Measurements from ENCODE around the gene FAM162B. TPM values are rescaled to one million over a fixed set of nuclear protein-coding genes. Genes with fewer than 3 reads are reported as not detected.
"Not testable (repeated sequence)": the region's sequence is repeated elsewhere in the genome, so short reads cannot be mapped to it uniquely, and the experiment has no call there.

FAM162B gene
- total RNA-seq, 1 donor from 2014 or later, result 1.7 TPM

DNA sequence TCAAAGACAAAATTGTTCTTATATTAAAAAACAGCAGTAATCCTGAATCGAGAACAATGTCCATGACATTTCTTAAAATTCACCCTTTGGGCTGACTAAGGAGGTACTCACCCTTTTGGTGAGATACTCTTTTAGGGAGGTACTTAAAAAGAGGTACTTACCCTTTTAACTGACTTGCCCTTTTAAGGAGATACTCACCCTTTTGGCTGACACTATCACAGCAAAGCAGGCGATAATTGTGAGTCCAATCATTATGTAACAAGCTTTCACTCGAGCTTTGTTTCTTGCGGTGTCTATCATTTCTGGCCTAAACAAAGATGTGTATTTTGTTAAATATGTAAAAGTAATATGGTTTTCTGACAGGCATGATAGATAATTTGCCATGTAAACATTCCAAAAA lies 3.7 kb downstream of the FAM162B start:
- no peak for DNase-seq (ENCODE audit: low spot score in 2 of 2, unreplicated experiment in 2 of 2)
- no peak overlapping the region for H3K4me3 Mint-ChIP-seq
- TF ChIP-seq, protein P1, sequence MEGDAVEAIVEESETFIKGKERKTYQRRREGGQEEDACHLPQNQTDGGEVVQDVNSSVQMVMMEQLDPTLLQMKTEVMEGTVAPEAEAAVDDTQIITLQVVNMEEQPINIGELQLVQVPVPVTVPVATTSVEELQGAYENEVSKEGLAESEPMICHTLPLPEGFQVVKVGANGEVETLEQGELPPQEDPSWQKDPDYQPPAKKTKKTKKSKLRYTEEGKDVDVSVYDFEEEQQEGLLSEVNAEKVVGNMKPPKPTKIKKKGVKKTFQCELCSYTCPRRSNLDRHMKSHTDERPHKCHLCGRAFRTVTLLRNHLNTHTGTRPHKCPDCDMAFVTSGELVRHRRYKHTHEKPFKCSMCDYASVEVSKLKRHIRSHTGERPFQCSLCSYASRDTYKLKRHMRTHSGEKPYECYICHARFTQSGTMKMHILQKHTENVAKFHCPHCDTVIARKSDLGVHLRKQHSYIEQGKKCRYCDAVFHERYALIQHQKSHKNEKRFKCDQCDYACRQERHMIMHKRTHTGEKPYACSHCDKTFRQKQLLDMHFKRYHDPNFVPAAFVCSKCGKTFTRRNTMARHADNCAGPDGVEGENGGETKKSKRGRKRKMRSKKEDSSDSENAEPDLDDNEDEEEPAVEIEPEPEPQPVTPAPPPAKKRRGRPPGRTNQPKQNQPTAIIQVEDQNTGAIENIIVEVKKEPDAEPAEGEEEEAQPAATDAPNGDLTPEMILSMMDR (IDR thresholded peaks at IDR 0.05; ENCODE audit: unreplicated experiment), result no peak
- no peaks in the 10 kb centered on the region for H3K9me3 Mint-ChIP-seq
- H3K27ac Mint-ChIP-seq, result no peak overlapping the region
- no peaks in the 10 kb centered on the region for H3K36me3 Mint-ChIP-seq
- peaks cover 10% of the 10 kb centered on the region for H3K4me1 Mint-ChIP-seq
- H3K27me3 Mint-ChIP-seq (ENCODE audit: low read depth), result peaks cover 59% of the 10 kb centered on the region

GRCh38 chr6:116745176-116745575 lies 20.3 kb downstream of the FAM162B start:
- Mint-ChIP-seq H3K27ac (no peak overlapping the region), H3K9me3 (peaks cover 26% of the 10 kb centered on the region), H3K27me3 (ENCODE audit: low read depth) (peaks cover 4% of the 10 kb centered on the region), H3K36me3 (no peaks in the 10 kb centered on the region), H3K4me1 (no peaks in the 10 kb centered on the region), H3K4me3 (no peak overlapping the region)
- TF ChIP-seq, protein P1 (IDR thresholded peaks at IDR 0.05; ENCODE audit: unreplicated experiment), result no peak
- DNase-seq (ENCODE audit: low spot score in 2 of 2, unreplicated experiment in 2 of 2), result no peak

DNA sequence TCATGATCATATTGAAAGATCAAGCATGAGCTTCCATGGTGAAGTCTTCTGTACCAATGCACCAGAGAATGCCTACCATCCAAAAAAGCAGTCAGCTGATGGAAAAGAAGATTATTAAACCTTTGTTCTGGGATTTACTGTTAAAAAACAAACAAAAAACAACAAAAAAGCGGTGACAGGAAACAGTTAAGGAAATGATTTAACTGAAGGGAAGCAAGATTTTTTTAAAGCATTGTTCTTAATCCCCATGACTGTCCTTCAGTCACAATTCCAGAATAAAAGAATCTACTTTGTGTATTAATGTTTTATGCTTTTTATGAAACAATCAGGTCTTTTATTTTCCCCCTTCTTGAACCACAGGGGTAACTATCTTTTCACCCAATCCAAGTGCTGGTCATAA lies 23.9 kb downstream of the FAM162B start:
- H3K27ac Mint-ChIP-seq, result no peak overlapping the region
- H3K9me3 Mint-ChIP-seq, result peaks cover 41% of the 10 kb centered on the region
- peaks cover 19% of the 10 kb centered on the region for H3K36me3 Mint-ChIP-seq
- TF ChIP-seq, protein P1 (IDR thresholded peaks at IDR 0.05; ENCODE audit: unreplicated experiment), result no peak
- no peak for DNase-seq (ENCODE audit: low spot score in 2 of 2, unreplicated experiment in 2 of 2)
- H3K4me3 Mint-ChIP-seq, result no peak overlapping the region
- no peaks in the 10 kb centered on the region for H3K4me1 Mint-ChIP-seq
- no peaks in the 10 kb centered on the region for H3K27me3 Mint-ChIP-seq (ENCODE audit: low read depth)

GRCh38 chr6:116740486-116740885 lies 25.0 kb downstream of the FAM162B start:
- DNase-seq (ENCODE audit: low spot score in 2 of 2, unreplicated experiment in 2 of 2); H3K27me3 Mint-ChIP-seq (ENCODE audit: low read depth); H3K4me3 Mint-ChIP-seq; H3K27ac Mint-ChIP-seq; H3K4me1 Mint-ChIP-seq: not testable (repeated sequence)
- Mint-ChIP-seq H3K36me3 (peaks cover 30% of the 10 kb centered on the region), H3K9me3 (peaks cover 41% of the 10 kb centered on the region)

- Mint-ChIP-seq H3K9me3 (peaks cover 30% of the 10 kb centered on the region), H3K4me1 (no peaks in the 10 kb centered on the region), H3K27me3 (ENCODE audit: low read depth) (no peaks in the 10 kb centered on the region), H3K36me3 (peaks cover 44% of the 10 kb centered on the region), H3K27ac (no peak overlapping the region), H3K4me3 (no peak overlapping the region)
- TF ChIP-seq, protein P1 (IDR thresholded peaks at IDR 0.05; ENCODE audit: unreplicated experiment), result no peak
- no peak for DNase-seq (ENCODE audit: low spot score in 2 of 2, unreplicated experiment in 2 of 2)
Observed at GRCh38 chr6:116737004-116737403, 28.5 kb downstream of the FAM162B start.

DNA sequence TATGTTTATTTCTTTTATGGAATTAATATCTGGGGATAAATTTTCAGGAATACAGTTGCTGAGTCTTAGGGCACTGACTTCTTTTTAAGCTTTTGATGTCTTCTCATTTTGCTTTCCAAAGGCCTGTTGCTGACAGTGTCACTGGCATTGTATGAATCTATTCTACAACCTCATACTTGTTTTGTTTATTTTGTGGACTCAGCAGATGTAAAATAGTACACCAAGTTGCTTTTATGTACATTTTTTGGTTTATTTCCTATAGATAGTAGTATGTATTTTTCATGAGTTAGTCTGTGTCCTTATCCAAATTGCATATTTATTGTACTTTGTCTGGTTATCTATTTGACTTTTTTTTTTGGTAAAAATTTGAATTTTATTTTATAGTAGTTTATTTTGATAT lies 35.0 kb downstream of the FAM162B start:
- H3K27me3 Mint-ChIP-seq (ENCODE audit: low read depth), result no peaks in the 10 kb centered on the region
- peaks cover 27% of the 10 kb centered on the region for H3K36me3 Mint-ChIP-seq
- H3K27ac Mint-ChIP-seq, result no peak overlapping the region
- TF ChIP-seq, protein P1 (IDR thresholded peaks at IDR 0.05; ENCODE audit: unreplicated experiment), result no peak
- no peak for DNase-seq (ENCODE audit: low spot score in 2 of 2, unreplicated experiment in 2 of 2)
- H3K4me3 Mint-ChIP-seq, result no peak overlapping the region
- no peaks in the 10 kb centered on the region for H3K4me1 Mint-ChIP-seq
- H3K9me3 Mint-ChIP-seq, result peaks cover 3% of the 10 kb centered on the region
